Activated CD4-positive, alpha-beta memory T cell treated with anti-CD3 and anti-CD28 coated beads for 36 hours (primary cell): ENCODE results near the gene IGF1R. TPM values are rescaled to one million over a fixed set of nuclear protein-coding genes. Genes with fewer than 3 reads are reported as not detected.

Experiments
- CTCF ChIA-PET: fragments of 350-600 bp; sonication (Branson Sonifier 250); formaldehyde crosslinking; loops from one replicate; lab custom pipeline; 2021; ENCODE audit warnings: antibody characterized with exemption, inconsistent platforms; lab: Charles Lee
- POLR2A ChIA-PET: fragments of 350-600 bp; sonication (Branson Sonifier 250); formaldehyde crosslinking; loops from one replicate; lab custom pipeline; 2021; ENCODE audit warnings: antibody characterized with exemption; lab: Charles Lee
- DNase-seq: peaks from one replicate; pipeline ENCODE4 v3.0.0-alpha.2; 2020
- H3K27ac Mint-ChIP-seq: one replicate; pipeline ENCODE4 v1.8.0; 2021; ENCODE audit warnings: mixed read lengths
- H3K27me3 Mint-ChIP-seq: one replicate; pipeline ENCODE4 v1.8.0; 2021; ENCODE audit warnings: mixed read lengths
- H3K36me3 Mint-ChIP-seq: one replicate; pipeline ENCODE4 v1.8.0; 2021; ENCODE audit warnings: mixed read lengths
- H3K4me1 Mint-ChIP-seq: one replicate; pipeline ENCODE4 v1.8.0; 2021; ENCODE audit warnings: low read depth, mixed read lengths
- H3K4me3 Mint-ChIP-seq: one replicate; pipeline ENCODE4 v1.8.0; 2021; ENCODE audit warnings: mild to moderate bottlenecking, mixed read lengths
- H3K9me3 Mint-ChIP-seq: one replicate; pipeline ENCODE4 v1.8.0; 2021; ENCODE audit warnings: mixed read lengths
- intact Hi-C: fragments of 100-400 bp; cut with micrococcal nuclease; formaldehyde crosslinking; loops from one replicate; pipeline ENCODE4 v1.15.1; 2023
- total RNA-seq, 2 experiments: library from RNA; stranded (reverse); gene quantifications; one replicate each; pipeline ENCODE4 v1.2.3, GENCODE V29; 2021

The IGF1R gene
- total RNA-seq, 2 experiments from 2014 or later = 13.2 to 14.8 TPM

DNA sequence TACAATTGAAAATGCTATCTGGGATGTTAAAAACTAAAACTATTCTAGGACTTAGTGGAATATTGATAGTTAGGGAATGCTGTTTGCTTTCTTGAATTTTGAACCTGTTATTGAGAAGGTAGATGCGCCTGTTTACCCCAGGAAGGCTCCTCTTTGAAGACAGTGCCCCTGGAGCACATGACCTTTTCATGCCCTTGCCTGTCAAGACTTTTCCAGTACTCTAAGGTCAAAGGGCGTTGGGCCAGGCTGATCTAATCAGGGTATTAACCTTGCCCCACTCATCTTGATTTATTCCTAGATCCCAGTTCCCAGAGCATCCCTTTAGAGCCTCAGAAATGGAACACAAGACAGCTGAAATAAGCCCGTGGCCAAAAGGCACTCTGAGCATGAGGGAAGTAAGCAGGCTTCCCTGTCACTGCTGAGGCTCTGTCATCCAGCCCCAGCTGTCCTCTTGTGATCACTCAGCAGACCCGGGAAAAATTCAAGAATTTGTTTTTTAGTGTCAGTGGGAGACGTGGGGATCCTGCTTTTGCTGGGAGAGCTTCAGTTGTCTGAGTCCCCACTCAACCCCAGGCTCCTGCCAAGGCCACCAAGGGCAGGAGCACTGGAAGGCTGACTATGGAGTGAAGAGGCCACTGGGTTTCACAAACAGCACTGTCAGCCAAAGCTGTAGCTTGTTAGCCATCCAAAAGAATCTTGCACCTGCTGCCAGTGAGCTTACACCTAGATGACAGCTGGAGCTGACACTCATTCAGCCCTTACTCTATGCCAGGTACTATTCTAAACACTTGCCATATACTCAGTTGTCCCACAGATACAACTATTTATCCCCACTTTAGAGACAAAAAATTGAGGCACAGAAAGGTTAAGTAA, 190.3 kb downstream of the IGF1R start:
- ChIA-PET CTCF (no interaction called here), POLR2A (no interaction called here)
- Mint-ChIP-seq H3K9me3 (peaks cover 7% of the 10 kb centered on the region), H3K4me1 (peaks cover 2% of the 10 kb centered on the region), H3K4me3 (no peak overlapping the region), H3K27ac (no peak overlapping the region), H3K36me3 (peaks cover 9% of the 10 kb centered on the region), H3K27me3 (peaks cover 2% of the 10 kb centered on the region)
- intact Hi-C loops = no loop called here
- no peak for DNase-seq

DNA sequence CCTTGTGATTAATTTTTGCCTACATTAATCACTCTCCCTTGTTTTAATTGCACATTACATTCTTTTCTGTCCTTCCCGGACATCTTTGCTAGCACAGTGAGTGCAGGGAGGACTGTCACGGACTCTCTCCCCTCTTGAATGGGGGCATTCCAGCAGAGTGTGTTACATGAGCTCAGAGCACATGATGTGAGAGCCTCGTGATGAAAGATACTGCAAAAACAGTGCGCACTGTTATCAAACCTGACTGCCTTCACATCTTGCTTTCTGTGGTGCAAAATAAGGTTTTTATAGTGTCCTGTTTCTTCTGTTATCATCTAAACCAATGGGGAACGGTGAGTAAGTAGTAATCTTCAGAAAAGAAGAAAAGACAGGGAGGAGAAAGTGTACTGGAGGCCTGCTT, 191.7 kb downstream of the IGF1R start:
- H3K9me3 Mint-ChIP-seq = no peaks in the 10 kb centered on the region
- ChIA-PET POLR2A (no interaction called here), CTCF (interaction anchor here (0.9 kb wide), 1 partner anchor 11 kb away, joined by 3 read pairs; no protein-coding TSS in a partner anchor)
- peaks cover 5% of the 10 kb centered on the region for H3K36me3 Mint-ChIP-seq
- H3K4me1 Mint-ChIP-seq = peaks cover 6% of the 10 kb centered on the region
- no peak overlapping the region for H3K4me3 Mint-ChIP-seq
- H3K27ac Mint-ChIP-seq = no peak overlapping the region
- DNase-seq = no peak
- intact Hi-C loops = no loop called here
- peaks cover 2% of the 10 kb centered on the region for H3K27me3 Mint-ChIP-seq

DNA sequence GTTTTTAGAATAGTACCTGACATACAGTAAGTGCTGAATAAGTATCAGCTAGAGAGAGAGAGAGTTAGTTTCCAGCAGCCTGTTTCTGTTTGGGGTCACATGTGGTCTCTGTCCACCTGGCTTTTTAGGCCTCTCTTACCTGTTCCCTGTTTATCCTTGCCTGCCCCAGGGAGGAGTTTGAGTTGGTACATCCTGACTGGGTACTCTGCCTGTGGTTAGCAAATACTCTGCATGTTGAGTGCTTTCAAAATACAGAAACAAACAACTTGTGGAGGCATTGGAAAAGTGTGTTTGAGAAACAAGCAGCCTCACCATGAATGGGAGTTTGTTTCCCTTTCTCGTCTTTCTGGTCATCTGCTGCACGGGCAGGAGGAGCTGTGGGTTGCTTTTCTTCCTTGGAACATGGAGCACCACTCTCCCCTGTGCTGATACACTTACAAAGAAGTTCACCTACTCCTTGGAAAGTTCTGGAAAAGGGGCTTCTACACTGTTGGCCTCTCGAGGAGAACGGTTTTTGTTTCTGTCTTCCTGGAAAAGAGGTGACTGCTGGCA, 193.2 kb downstream of the IGF1R start:
- Mint-ChIP-seq H3K4me3 (no peak overlapping the region), H3K36me3 (peaks cover 1% of the 10 kb centered on the region), H3K27ac (no peak overlapping the region), H3K9me3 (no peaks in the 10 kb centered on the region), H3K27me3 (peaks cover 2% of the 10 kb centered on the region), H3K4me1 (peaks cover 10% of the 10 kb centered on the region)
- ChIA-PET CTCF (interaction anchor here (0.7 kb wide), 1 partner anchor 235 kb away, joined by 3 read pairs; no protein-coding TSS in a partner anchor), POLR2A (no interaction called here)
- no peak for DNase-seq
- intact Hi-C loops = no loop called here

DNA sequence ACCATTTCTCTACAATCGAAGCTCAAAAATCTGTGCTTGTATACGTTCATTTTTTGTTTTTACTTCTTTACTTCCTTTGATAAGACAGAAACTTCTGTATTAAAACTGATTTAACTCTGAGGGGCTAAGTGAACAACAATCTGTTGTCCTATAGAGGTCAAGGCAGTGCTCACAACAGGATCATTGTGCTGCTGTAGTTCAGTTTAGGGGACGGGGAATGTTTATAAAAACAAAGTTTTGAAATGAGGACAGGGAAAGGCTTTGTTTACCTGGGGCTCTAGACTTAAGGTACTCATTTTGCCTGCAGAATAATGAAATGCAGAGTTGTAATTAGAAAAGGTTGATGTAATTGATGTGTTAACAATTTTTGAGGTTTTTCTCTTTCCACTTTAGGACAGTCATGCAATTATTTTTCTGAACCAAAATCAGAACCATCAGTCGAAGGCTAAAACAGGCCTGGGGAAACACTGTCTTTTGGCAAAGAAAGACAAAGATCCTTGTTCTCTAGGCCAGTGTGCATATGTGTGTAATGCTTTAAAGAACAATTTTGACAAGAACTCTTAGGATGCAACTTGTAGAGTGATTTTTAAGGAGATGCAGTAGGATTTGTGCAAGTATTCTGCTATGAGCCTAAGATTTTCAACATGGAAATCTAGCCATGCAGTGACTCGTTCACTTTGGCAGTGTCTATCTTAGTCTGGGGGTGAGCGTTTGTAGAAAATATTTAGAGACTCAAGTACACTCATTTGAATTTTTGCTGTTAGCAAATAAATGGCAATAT, 194.0 kb downstream of the IGF1R start:
- Mint-ChIP-seq H3K4me3 (no peak overlapping the region), H3K9me3 (no peaks in the 10 kb centered on the region), H3K36me3 (no peaks in the 10 kb centered on the region), H3K4me1 (peaks cover 10% of the 10 kb centered on the region), H3K27me3 (peaks cover 2% of the 10 kb centered on the region), H3K27ac (no peak overlapping the region)
- DNase-seq = no peak
- POLR2A ChIA-PET = no interaction called here
- CTCF ChIA-PET = interaction anchor here (0.6 to 0.7 kb wide), 2 partner anchors 24 to 234 kb away, joined by 3 read pairs; no protein-coding TSS in a partner anchor
- intact Hi-C loops = no loop called here

DNA sequence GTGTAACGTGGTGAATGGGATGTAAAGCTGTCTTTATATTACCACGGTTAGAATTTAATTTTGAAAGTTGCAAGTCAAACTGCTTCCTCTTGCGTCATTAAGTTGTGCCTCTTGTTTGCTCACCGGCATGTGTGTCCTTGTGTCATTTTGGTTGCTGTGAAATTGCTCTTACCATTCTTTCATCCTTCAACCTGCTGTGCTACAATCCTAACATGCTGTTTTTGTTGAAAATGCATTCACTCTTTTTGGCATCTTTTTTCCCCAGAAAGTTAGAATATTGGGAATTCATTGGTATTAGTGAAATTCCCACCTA, 194.6 kb downstream of the IGF1R start:
- no peak for DNase-seq
- intact Hi-C loops = no loop called here
- Mint-ChIP-seq H3K27ac (no peak overlapping the region), H3K36me3 (no peaks in the 10 kb centered on the region), H3K9me3 (no peaks in the 10 kb centered on the region), H3K4me1 (peaks cover 10% of the 10 kb centered on the region), H3K27me3 (peaks cover 2% of the 10 kb centered on the region), H3K4me3 (no peak overlapping the region)
- ChIA-PET POLR2A (no interaction called here), CTCF (interaction anchor here (0.6 kb wide), 1 partner anchor 24 kb away, joined by 3 read pairs; no protein-coding TSS in a partner anchor)

DNA sequence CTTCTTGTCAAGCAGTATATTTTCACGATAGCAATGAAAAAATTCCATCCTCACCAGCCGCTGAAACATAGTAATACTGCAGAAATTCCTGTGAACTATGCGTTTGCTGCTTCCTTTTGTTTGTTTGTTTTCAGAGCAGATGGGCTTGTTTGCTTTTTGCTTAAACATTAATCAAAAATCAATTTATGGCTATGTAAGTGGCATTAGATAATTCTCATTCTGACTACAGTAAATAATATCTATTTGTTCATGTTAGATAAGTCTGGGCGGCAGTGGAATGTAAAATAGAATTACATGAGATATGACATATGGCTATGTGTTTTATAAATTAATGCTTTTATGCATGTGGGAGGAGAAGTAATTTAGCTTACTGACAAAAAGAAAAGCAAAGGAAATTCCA, 195.5 kb downstream of the IGF1R start:
- H3K4me1 Mint-ChIP-seq = peaks cover 10% of the 10 kb centered on the region
- CTCF ChIA-PET = no interaction called here

DNA sequence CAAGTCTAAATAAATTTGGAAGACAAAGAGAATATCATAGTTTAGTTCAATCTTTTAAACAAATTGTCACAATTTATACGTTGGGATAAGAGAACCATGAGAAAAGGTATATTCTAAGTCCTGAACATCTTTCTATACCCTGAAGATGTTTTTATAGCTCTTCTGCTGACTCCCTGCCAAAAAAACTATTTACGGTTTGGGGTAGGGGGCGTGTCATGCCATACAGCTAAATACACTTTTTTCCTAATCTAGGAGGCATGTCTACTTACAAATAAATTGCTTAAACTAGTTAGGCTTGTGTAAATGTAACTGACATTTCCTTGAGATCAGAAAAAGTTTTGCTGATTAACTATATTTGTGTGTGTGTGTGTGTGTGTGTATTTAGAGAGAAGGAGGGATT, 195.9 kb downstream of the IGF1R start:
- Mint-ChIP-seq H3K9me3 (no peaks in the 10 kb centered on the region), H3K4me1 (peaks cover 10% of the 10 kb centered on the region), H3K27me3 (peaks cover 2% of the 10 kb centered on the region), H3K4me3 (no peak overlapping the region), H3K27ac (no peak overlapping the region), H3K36me3 (no peaks in the 10 kb centered on the region)
- ChIA-PET CTCF (interaction anchor here (0.9 kb wide), 1 partner anchor 38 kb away, joined by 3 read pairs; no protein-coding TSS in a partner anchor), POLR2A (no interaction called here)
- intact Hi-C loops = no loop called here
- DNase-seq = no peak

More for the DNA sequence above, 195.5 kb downstream of the IGF1R start:
- intact Hi-C loops = no loop called here
- H3K4me3 Mint-ChIP-seq = no peak overlapping the region
- POLR2A ChIA-PET = no interaction called here
- no peaks in the 10 kb centered on the region for H3K36me3 Mint-ChIP-seq
- H3K9me3 Mint-ChIP-seq = no peaks in the 10 kb centered on the region
- no peak overlapping the region for H3K27ac Mint-ChIP-seq
- no peak for DNase-seq
- H3K27me3 Mint-ChIP-seq = peaks cover 2% of the 10 kb centered on the region

DNA sequence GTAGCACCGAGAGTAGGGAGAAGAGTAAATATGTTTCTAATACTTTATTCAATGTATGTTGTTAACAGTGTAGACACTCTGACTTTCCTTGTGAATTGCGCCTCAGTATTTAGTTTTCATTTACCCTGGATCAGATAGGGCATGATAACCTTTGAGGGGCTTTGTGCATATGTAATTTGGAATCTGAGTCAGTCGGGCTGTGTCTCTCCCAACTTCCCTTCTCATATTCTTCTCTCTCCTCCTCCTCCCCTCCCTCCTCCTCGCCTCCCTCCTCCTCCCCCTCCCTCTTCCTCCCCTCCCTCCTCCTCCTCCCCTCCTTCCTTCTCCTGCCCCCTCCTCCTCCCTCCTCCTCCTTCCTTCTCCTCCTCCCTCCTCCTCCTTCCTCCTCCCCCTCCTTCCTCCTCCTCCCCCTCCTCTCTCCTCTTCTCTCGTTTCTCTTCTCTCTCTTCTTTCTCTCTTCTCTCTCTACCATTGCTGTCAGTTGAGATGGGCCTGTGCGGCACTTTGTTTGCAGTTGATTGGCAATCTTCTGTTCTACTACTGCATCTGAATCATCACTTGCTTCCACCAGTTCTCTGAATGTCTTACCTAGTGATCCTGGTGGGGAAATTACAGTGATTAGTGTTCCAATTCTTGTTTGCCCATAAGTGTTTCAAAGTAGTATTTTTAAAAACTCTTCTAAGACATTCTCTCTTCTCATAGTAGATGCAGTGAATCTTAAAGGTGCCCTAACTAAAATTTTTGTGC, 197.0 kb downstream of the IGF1R start:
- Mint-ChIP-seq H3K27ac (no peak overlapping the region), H3K9me3 (no peaks in the 10 kb centered on the region), H3K27me3 (peaks cover 2% of the 10 kb centered on the region), H3K36me3 (no peaks in the 10 kb centered on the region), H3K4me3 (no peak overlapping the region), H3K4me1 (peaks cover 18% of the 10 kb centered on the region)
- DNase-seq = no peak
- ChIA-PET CTCF (interaction anchor here (0.9 to 1.2 kb wide), 3 partner anchors 36 to 326 kb away, joined by 3 to 5 read pairs (median 5); no protein-coding TSS in a partner anchor), POLR2A (no interaction called here)
- intact Hi-C loops = no loop called here

DNA sequence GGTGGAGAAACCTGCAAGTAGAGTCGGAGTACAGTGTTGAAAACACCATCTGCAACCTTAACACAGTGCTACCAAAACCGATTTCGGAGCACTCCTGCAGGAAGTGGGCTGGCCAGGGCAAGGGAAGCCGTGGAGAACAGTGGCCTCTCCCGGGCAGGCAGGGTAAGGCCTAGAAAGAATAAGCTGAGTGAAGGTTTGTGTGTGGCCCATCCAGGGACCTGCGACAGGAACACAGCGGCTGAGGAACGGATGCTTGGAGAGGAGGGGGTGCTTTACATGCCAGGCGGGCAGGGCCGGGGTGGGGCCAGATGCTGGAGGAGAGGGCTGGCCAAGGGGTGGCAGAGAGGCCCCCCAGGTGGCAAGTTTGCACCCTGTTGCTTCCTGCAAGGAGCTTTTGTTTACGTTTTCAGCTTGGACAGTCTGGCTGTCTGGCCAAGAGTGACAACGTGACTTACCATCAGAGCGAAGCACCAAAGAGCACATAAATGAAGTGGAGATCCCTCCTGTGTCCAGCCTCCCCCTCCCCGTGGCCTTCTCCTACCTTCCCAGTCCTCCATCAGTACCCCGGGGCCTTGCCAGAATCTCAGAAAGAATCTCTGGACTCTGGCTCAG, 202.7 kb downstream of the IGF1R start:
- CTCF ChIA-PET = interaction anchor here (0.7 to 2.4 kb wide), 16 partner anchors 11 to 409 kb away, joined by 3 to 10 read pairs (median 4); no protein-coding TSS in a partner anchor
- no peaks in the 10 kb centered on the region for H3K36me3 Mint-ChIP-seq
- no peaks in the 10 kb centered on the region for H3K27me3 Mint-ChIP-seq
- H3K4me1 Mint-ChIP-seq = peaks cover 39% of the 10 kb centered on the region
- H3K9me3 Mint-ChIP-seq = no peaks in the 10 kb centered on the region
- POLR2A ChIA-PET = interaction anchor here (0.5 kb wide), 1 partner anchor 332 kb away, joined by 3 read pairs; no protein-coding TSS in a partner anchor
- DNase-seq = peak; percentile 84
- intact Hi-C loops = no loop called here
- peak overlapping the region; percentile 96 for H3K27ac Mint-ChIP-seq
- peak overlapping the region; percentile 86 for H3K4me3 Mint-ChIP-seq

DNA sequence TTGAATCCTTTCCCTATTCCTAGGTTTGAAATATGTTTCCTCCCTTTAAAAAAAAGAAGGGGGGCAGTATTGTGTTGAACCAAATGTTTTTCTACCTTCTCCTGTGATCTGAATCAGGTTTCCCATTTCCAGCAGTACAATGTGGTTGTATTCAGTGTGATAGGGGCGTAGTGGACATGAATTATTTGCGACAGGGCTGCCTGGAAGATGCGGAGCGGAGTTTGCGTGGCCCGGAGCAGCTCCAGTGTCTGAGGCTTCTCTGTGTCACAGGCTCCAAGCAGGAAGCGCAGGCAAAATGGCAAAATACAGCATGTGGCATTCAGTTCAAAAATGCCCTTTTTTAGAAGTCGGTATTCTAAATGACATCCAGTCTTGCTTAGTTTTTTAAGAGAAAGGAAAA, 204.8 kb downstream of the IGF1R start:
- H3K4me3 Mint-ChIP-seq = peak overlapping the region; percentile 86
- peak; percentile 88 for DNase-seq
- no peaks in the 10 kb centered on the region for H3K27me3 Mint-ChIP-seq
- intact Hi-C loops = loop anchor here (1.0 kb wide), 1 partner anchor 205 kb away; the partner anchor contains the start of gene IGF1R
- peak overlapping the region; percentile 96 for H3K27ac Mint-ChIP-seq
- no peaks in the 10 kb centered on the region for H3K9me3 Mint-ChIP-seq
- peaks cover 39% of the 10 kb centered on the region for H3K4me1 Mint-ChIP-seq
- H3K36me3 Mint-ChIP-seq = no peaks in the 10 kb centered on the region
- CTCF ChIA-PET = no interaction called here
- POLR2A ChIA-PET = interaction anchor here (0.7 kb wide), 1 partner anchor 206 kb away, joined by 4 read pairs; no protein-coding TSS in a partner anchor
